Left ventricle myocardium inferior (tissue), 1 donor: ENCODE measurements around the gene IKZF2. TPM values are rescaled to one million over a fixed set of nuclear protein-coding genes. Genes with fewer than 3 reads are reported as not detected.

Experiments
- DNase-seq: peaks from one replicate; pipeline ENCODE4 v3.0.0-alpha.2; 2020
- H3K27ac ChIP-seq: fragments of 200-600 bp; replicated peaks from 2 replicates; pipeline ENCODE4 v1.8.0; 2021
- H3K27me3 ChIP-seq: fragments of 200-600 bp; 2 replicates; pipeline ENCODE4 v1.8.0; 2021; ENCODE audit warnings: low read depth
- H3K36me3 ChIP-seq: fragments of 200-600 bp; 2 replicates; pipeline ENCODE4 v1.8.0; 2021
- H3K4me1 ChIP-seq: fragments of 200-600 bp; 2 replicates; pipeline ENCODE4 v1.8.0; 2021
- H3K4me3 ChIP-seq: fragments of 200-600 bp; 2 replicates; pipeline ENCODE4 v1.8.0; 2021; ENCODE audit warnings: mild to moderate bottlenecking, moderate library complexity
- H3K9me3 ChIP-seq: fragments of 200-600 bp; replicated peaks from 2 replicates; pipeline ENCODE4 v1.8.0; 2021
- CTCF ChIP-seq: fragments of 200-600 bp; IDR thresholded peaks from 2 replicates; pipeline ENCODE4 v1.8.0; 2021; ENCODE audit warnings: antibody characterized with exemption, mild to moderate bottlenecking, borderline replicate concordance
- intact Hi-C: fragments of 100-400 bp; cut with micrococcal nuclease; formaldehyde crosslinking; loops from one replicate; pipeline ENCODE4 v1.11.0; 2022
- total RNA-seq: library from RNA; stranded (reverse); fragmentation: NEBNext Ultra II Directional; extraction: Animal tissue kit (Norgen Biotek cat#: 25700); gene quantifications from one replicate; pipeline ENCODE4 v1.2.1, GENCODE V29; 2021
- donor health status: DM: no; HTN: yes; CAD: no; lungs with severe emphysema.

IKZF2 gene
- total RNA-seq, 1 donor from 2014 or later, result 6.8 TPM

GRCh38 chr2:213187386-213187785 lies 36.0 kb upstream of the IKZF2 start:
- no peak overlapping the region for H3K4me3 ChIP-seq
- H3K36me3 ChIP-seq, result no peaks in the 10 kb centered on the region
- peaks cover 4% of the 10 kb centered on the region for H3K4me1 ChIP-seq
- TF ChIP-seq CTCF, result no peak
- DNase-seq, result no peak
- H3K27ac ChIP-seq, result no peak overlapping the region
- intact Hi-C loops, result no loop called here
- peaks cover 8% of the 10 kb centered on the region for H3K9me3 ChIP-seq
- no peaks in the 10 kb centered on the region for H3K27me3 ChIP-seq

GRCh38 chr2:213185147-213185822 lies 33.9 kb upstream of the IKZF2 start:
- intact Hi-C loops, result no loop called here

GRCh38 chr2:213181712-213182111 lies 30.3 kb upstream of the IKZF2 start:
- DNase-seq, result no peak
- Histone ChIP-seq H3K36me3 (no peaks in the 10 kb centered on the region), H3K27me3 (no peaks in the 10 kb centered on the region), H3K4me1 (no peaks in the 10 kb centered on the region), H3K4me3 (no peak overlapping the region), H3K9me3 (no peaks in the 10 kb centered on the region), H3K27ac (no peak overlapping the region)
- no peak for TF ChIP-seq CTCF
- intact Hi-C loops, result no loop called here

More at GRCh38 chr2:213185147-213185822, 33.9 kb upstream of the IKZF2 start:
- Histone ChIP-seq H3K27me3 (no peaks in the 10 kb centered on the region), H3K4me1 (peaks cover 4% of the 10 kb centered on the region), H3K4me3 (no peak overlapping the region), H3K36me3 (no peaks in the 10 kb centered on the region), H3K27ac (no peak overlapping the region), H3K9me3 (no peaks in the 10 kb centered on the region)
- TF ChIP-seq CTCF, result no peak
- no peak for DNase-seq

- Histone ChIP-seq H3K4me3 (no peak overlapping the region), H3K9me3 (no peaks in the 10 kb centered on the region), H3K27ac (no peak overlapping the region), H3K4me1 (no peaks in the 10 kb centered on the region), H3K27me3 (no peaks in the 10 kb centered on the region), H3K36me3 (no peaks in the 10 kb centered on the region)
- TF ChIP-seq CTCF, result no peak
- DNase-seq, result no peak
- intact Hi-C loops, result loop anchor here (10.0 kb wide), 1 partner anchor 483 kb away; no protein-coding TSS in a partner anchor
Measured at GRCh38 chr2:213177679-213178078, 26.3 kb upstream of the IKZF2 start.

- Histone ChIP-seq H3K4me1 (no peaks in the 10 kb centered on the region), H3K27ac (no peak overlapping the region), H3K36me3 (no peaks in the 10 kb centered on the region), H3K27me3 (no peaks in the 10 kb centered on the region), H3K9me3 (no peaks in the 10 kb centered on the region), H3K4me3 (no peak overlapping the region)
- TF ChIP-seq CTCF, result no peak
- intact Hi-C loops, result loop anchor here (10.0 kb wide), 1 partner anchor 481 kb away; no protein-coding TSS in a partner anchor
- DNase-seq, result no peak
Measured at GRCh38 chr2:213175673-213176247, 24.3 kb upstream of the IKZF2 start.
